ENCODE measurements around the gene NAA80.
A peak's percentile ranks its signal among the peaks of the same experiment; 100 is the strongest.
"Not testable (repeated sequence)": the region's sequence is repeated elsewhere in the genome, so short reads cannot be mapped to it uniquely, and the experiment has no call there.

The NAA80 gene

GRCh38 chr3:50266836-50267235 lies 32.4 kb downstream of the NAA80 start:
- H3K27ac Mint-ChIP-seq (ENCODE audit: low read depth) = no peak overlapping the region
- no peaks in the 10 kb centered on the region for H3K27me3 Mint-ChIP-seq
- H3K36me3 Mint-ChIP-seq (ENCODE audit: insufficient read depth) = peaks cover 4% of the 10 kb centered on the region
- no peak for ATAC-seq (replicated peaks; ENCODE audit: extremely low read depth, poor library complexity, severe bottlenecking)
- H3K4me1 Mint-ChIP-seq = no peaks in the 10 kb centered on the region
- no peaks in the 10 kb centered on the region for H3K9me3 Mint-ChIP-seq
- no peak overlapping the region for H3K4me3 Mint-ChIP-seq
- no peak for DNase-seq (ENCODE audit: low spot score in 2 of 2)

GRCh38 chr3:50266017-50266416 lies 33.2 kb downstream of the NAA80 start:
- H3K36me3 Mint-ChIP-seq (ENCODE audit: insufficient read depth) = peaks cover 2% of the 10 kb centered on the region
- H3K27ac Mint-ChIP-seq (ENCODE audit: low read depth) = no peak overlapping the region
- DNase-seq (ENCODE audit: low spot score in 2 of 2) (no peak), ATAC-seq (replicated peaks; ENCODE audit: extremely low read depth, poor library complexity, severe bottlenecking) (no peak)
- no peaks in the 10 kb centered on the region for H3K9me3 Mint-ChIP-seq
- H3K27me3 Mint-ChIP-seq = no peaks in the 10 kb centered on the region
- no peak overlapping the region for H3K4me3 Mint-ChIP-seq
- H3K4me1 Mint-ChIP-seq = no peaks in the 10 kb centered on the region

- Mint-ChIP-seq H3K9me3 (no peaks in the 10 kb centered on the region), H3K4me1 (no peaks in the 10 kb centered on the region), H3K27ac (ENCODE audit: low read depth) (no peak overlapping the region), H3K27me3 (no peaks in the 10 kb centered on the region), H3K4me3 (no peak overlapping the region), H3K36me3 (ENCODE audit: insufficient read depth) (peaks cover 2% of the 10 kb centered on the region)
- ATAC-seq (replicated peaks; ENCODE audit: extremely low read depth, poor library complexity, severe bottlenecking) (no peak), DNase-seq (ENCODE audit: low spot score in 2 of 2) (no peak)
Measured at GRCh38 chr3:50265571-50265970, 33.6 kb downstream of the NAA80 start.

GRCh38 chr3:50264964-50265485 lies 34.2 kb downstream of the NAA80 start:
- no peaks in the 10 kb centered on the region for H3K27me3 Mint-ChIP-seq
- DNase-seq (ENCODE audit: low spot score in 2 of 2) (no peak), ATAC-seq (replicated peaks; ENCODE audit: extremely low read depth, poor library complexity, severe bottlenecking) (no peak)
- no peak overlapping the region for H3K4me3 Mint-ChIP-seq
- H3K27ac Mint-ChIP-seq (ENCODE audit: low read depth) = no peak overlapping the region
- H3K9me3 Mint-ChIP-seq = no peaks in the 10 kb centered on the region
- peaks cover 5% of the 10 kb centered on the region for H3K36me3 Mint-ChIP-seq (ENCODE audit: insufficient read depth)
- peaks cover under 1% of the 10 kb centered on the region for H3K4me1 Mint-ChIP-seq

- Mint-ChIP-seq H3K4me3 (no peak overlapping the region), H3K4me1 (peaks cover 6% of the 10 kb centered on the region), H3K27me3 (no peaks in the 10 kb centered on the region), H3K36me3 (ENCODE audit: insufficient read depth) (peaks cover 10% of the 10 kb centered on the region), H3K9me3 (no peaks in the 10 kb centered on the region), H3K27ac (ENCODE audit: low read depth) (no peak overlapping the region)
- no peak for ATAC-seq (replicated peaks; ENCODE audit: extremely low read depth, poor library complexity, severe bottlenecking)
- DNase-seq (ENCODE audit: low spot score in 2 of 2) = no peak
Measured at GRCh38 chr3:50264383-50264963, 34.7 kb downstream of the NAA80 start.

- Mint-ChIP-seq H3K27ac (ENCODE audit: low read depth) (no peak overlapping the region), H3K27me3 (no peaks in the 10 kb centered on the region), H3K4me3 (no peak overlapping the region), H3K36me3 (ENCODE audit: insufficient read depth) (peaks cover 16% of the 10 kb centered on the region), H3K4me1 (peaks cover 6% of the 10 kb centered on the region), H3K9me3 (no peaks in the 10 kb centered on the region)
- ATAC-seq (replicated peaks; ENCODE audit: extremely low read depth, poor library complexity, severe bottlenecking) (no peak), DNase-seq (ENCODE audit: low spot score in 2 of 2) (no peak)
Measured at GRCh38 chr3:50263478-50264382, 35.5 kb downstream of the NAA80 start.

- Mint-ChIP-seq H3K4me3 (no peak overlapping the region), H3K4me1 (peaks cover 6% of the 10 kb centered on the region), H3K27ac (ENCODE audit: low read depth) (no peak overlapping the region), H3K27me3 (no peaks in the 10 kb centered on the region), H3K9me3 (no peaks in the 10 kb centered on the region), H3K36me3 (ENCODE audit: insufficient read depth) (peaks cover 24% of the 10 kb centered on the region)
- ATAC-seq (replicated peaks; ENCODE audit: extremely low read depth, poor library complexity, severe bottlenecking) (no peak), DNase-seq (ENCODE audit: low spot score in 2 of 2) (no peak)
Measured at GRCh38 chr3:50262778-50263177, 36.4 kb downstream of the NAA80 start.

- not testable (repeated sequence) for H3K9me3 Mint-ChIP-seq; H3K27me3 Mint-ChIP-seq; H3K27ac Mint-ChIP-seq (ENCODE audit: low read depth); H3K4me1 Mint-ChIP-seq; DNase-seq (ENCODE audit: low spot score in 2 of 2); ATAC-seq (replicated peaks; ENCODE audit: extremely low read depth, poor library complexity, severe bottlenecking); H3K4me3 Mint-ChIP-seq
- H3K36me3 Mint-ChIP-seq (ENCODE audit: insufficient read depth) = peaks cover 30% of the 10 kb centered on the region
Measured at GRCh38 chr3:50262200-50262599, 37.0 kb downstream of the NAA80 start.

GRCh38 chr3:50261505-50261904 lies 37.7 kb downstream of the NAA80 start:
- Mint-ChIP-seq H3K36me3 (ENCODE audit: insufficient read depth) (peaks cover 34% of the 10 kb centered on the region), H3K4me1 (peaks cover 6% of the 10 kb centered on the region), H3K27me3 (no peaks in the 10 kb centered on the region), H3K9me3 (no peaks in the 10 kb centered on the region), H3K4me3 (no peak overlapping the region), H3K27ac (ENCODE audit: low read depth) (no peak overlapping the region)
- no peak for DNase-seq (ENCODE audit: low spot score in 2 of 2)
- no peak for ATAC-seq (replicated peaks; ENCODE audit: extremely low read depth, poor library complexity, severe bottlenecking)

- Mint-ChIP-seq H3K9me3 (no peaks in the 10 kb centered on the region), H3K27ac (ENCODE audit: low read depth) (no peak overlapping the region), H3K36me3 (ENCODE audit: insufficient read depth) (peaks cover 36% of the 10 kb centered on the region), H3K4me1 (peaks cover 6% of the 10 kb centered on the region), H3K27me3 (no peaks in the 10 kb centered on the region), H3K4me3 (peak overlapping the region; percentile 66)
- DNase-seq (ENCODE audit: low spot score in 2 of 2) (no peak), ATAC-seq (replicated peaks; ENCODE audit: extremely low read depth, poor library complexity, severe bottlenecking) (no peak)
Measured at GRCh38 chr3:50260942-50261441, 38.2 kb downstream of the NAA80 start.

GRCh38 chr3:50260027-50260941 lies 38.9 kb downstream of the NAA80 start:
- H3K4me3 Mint-ChIP-seq = peak overlapping the region; percentile 66
- H3K27me3 Mint-ChIP-seq = no peaks in the 10 kb centered on the region
- DNase-seq (ENCODE audit: low spot score in 2 of 2) (peak; percentile 67 to 79), ATAC-seq (replicated peaks; ENCODE audit: extremely low read depth, poor library complexity, severe bottlenecking) (peak; percentile 96)
- H3K36me3 Mint-ChIP-seq (ENCODE audit: insufficient read depth) = peaks cover 39% of the 10 kb centered on the region
- no peaks in the 10 kb centered on the region for H3K9me3 Mint-ChIP-seq
- H3K27ac Mint-ChIP-seq (ENCODE audit: low read depth) = peak overlapping the region; percentile 63
- peaks cover 6% of the 10 kb centered on the region for H3K4me1 Mint-ChIP-seq

GRCh38 chr3:50259432-50260026 lies 39.7 kb downstream of the NAA80 start:
- Mint-ChIP-seq H3K9me3 (no peaks in the 10 kb centered on the region), H3K4me3 (peak overlapping the region; percentile 66), H3K36me3 (ENCODE audit: insufficient read depth) (peaks cover 43% of the 10 kb centered on the region), H3K4me1 (peaks cover 6% of the 10 kb centered on the region), H3K27ac (ENCODE audit: low read depth) (peak overlapping the region; percentile 63), H3K27me3 (no peaks in the 10 kb centered on the region)
- ATAC-seq (replicated peaks; ENCODE audit: extremely low read depth, poor library complexity, severe bottlenecking) (no peak), DNase-seq (ENCODE audit: low spot score in 2 of 2) (no peak)
